ENCODE measurements around the gene PRPF8. TPM values are rescaled to one million over a fixed set of nuclear protein-coding genes. Genes with fewer than 3 reads are reported as not detected.

PRPF8 gene
- total and polyA plus RNA-seq, 2 of the 13 experiments (the other 11 are each of a cell fraction or from before 2014, with no cell fraction given): 112 to 179 TPM

- no peak for TF ChIP-seq SKIL (CRISPR knock-in tag; IDR thresholded peaks at IDR 0.05; ENCODE audit: borderline replicate concordance)
- peak; percentile 95 for TF ChIP-seq GABPB1 (CRISPR knock-in tag; IDR thresholded peaks at IDR 0.05)
- TF ChIP-seq CREB3 (CRISPR knock-in tag; IDR thresholded peaks at IDR 0.05): no peak
- TF ChIP-seq, protein P1, sequence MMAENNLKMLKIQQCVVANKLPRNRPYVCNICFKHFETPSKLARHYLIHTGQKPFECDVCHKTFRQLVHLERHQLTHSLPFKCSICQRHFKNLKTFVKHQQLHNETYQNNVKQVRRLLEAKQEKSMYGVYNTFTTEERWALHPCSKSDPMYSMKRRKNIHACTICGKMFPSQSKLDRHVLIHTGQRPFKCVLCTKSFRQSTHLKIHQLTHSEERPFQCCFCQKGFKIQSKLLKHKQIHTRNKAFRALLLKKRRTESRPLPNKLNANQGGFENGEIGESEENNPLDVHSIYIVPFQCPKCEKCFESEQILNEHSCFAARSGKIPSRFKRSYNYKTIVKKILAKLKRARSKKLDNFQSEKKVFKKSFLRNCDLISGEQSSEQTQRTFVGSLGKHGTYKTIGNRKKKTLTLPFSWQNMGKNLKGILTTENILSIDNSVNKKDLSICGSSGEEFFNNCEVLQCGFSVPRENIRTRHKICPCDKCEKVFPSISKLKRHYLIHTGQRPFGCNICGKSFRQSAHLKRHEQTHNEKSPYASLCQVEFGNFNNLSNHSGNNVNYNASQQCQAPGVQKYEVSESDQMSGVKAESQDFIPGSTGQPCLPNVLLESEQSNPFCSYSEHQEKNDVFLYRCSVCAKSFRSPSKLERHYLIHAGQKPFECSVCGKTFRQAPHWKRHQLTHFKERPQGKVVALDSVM (CRISPR knock-in tag; IDR thresholded peaks at IDR 0.05): 0 out of 2 replicates have a peak, but pooled peaks have one; percentile 25
- TF ChIP-seq HNF4G (IDR thresholded peaks at IDR 0.05; ENCODE audit: borderline replicate concordance, low read depth, low read length): 0 out of 2 replicates have a peak, but pooled peaks have one; percentile 2
- no peak for TF ChIP-seq HNF4G (CRISPR knock-in tag; IDR thresholded peaks at IDR 0.05; ENCODE audit: borderline replicate concordance, low read depth)
- peak; percentile 97 for TF ChIP-seq NAIF1 (CRISPR knock-in tag; IDR thresholded peaks at IDR 0.05; ENCODE audit: borderline replicate concordance)
- no peak; the same call in 1 of the 2 replicates for TF ChIP-seq PATZ1 (CRISPR knock-in tag; IDR thresholded peaks at IDR 0.05)
- no peak; the same call in 1 of the 2 replicates for TF ChIP-seq NKX3-1 (CRISPR knock-in tag; IDR thresholded peaks at IDR 0.05)
- no peak for TF ChIP-seq ZNF7 (CRISPR knock-in tag; IDR thresholded peaks at IDR 0.05)
- TF ChIP-seq SP140L (CRISPR knock-in tag; IDR thresholded peaks at IDR 0.05; ENCODE audit: borderline replicate concordance): no peak
- no peak; the same call in 1 of the 2 replicates for TF ChIP-seq SNAI1 (CRISPR knock-in tag; IDR thresholded peaks at IDR 0.05; ENCODE audit: borderline replicate concordance)
- TF ChIP-seq ZC3H13 (CRISPR knock-in tag; IDR thresholded peaks at IDR 0.05): no peak
- peak; percentile 44; the same call in 1 of the 2 replicates for TF ChIP-seq ZSCAN21 (CRISPR knock-in tag; IDR thresholded peaks at IDR 0.05; ENCODE audit: borderline replicate concordance)
- no peak for TF ChIP-seq NFIC (IDR thresholded peaks at IDR 0.05; ENCODE audit: low read length)
- TF ChIP-seq ZNF253 (CRISPR knock-in tag; IDR thresholded peaks at IDR 0.05; ENCODE audit: borderline replicate concordance): no peak
- TF ChIP-seq ZNF136 (CRISPR knock-in tag; IDR thresholded peaks at IDR 0.05; ENCODE audit: low read depth): no peak
- TF ChIP-seq ZMAT3 (CRISPR knock-in tag; conservative IDR thresholded peaks at IDR 0.05): peak; percentile 87
- TF ChIP-seq, protein P2, sequence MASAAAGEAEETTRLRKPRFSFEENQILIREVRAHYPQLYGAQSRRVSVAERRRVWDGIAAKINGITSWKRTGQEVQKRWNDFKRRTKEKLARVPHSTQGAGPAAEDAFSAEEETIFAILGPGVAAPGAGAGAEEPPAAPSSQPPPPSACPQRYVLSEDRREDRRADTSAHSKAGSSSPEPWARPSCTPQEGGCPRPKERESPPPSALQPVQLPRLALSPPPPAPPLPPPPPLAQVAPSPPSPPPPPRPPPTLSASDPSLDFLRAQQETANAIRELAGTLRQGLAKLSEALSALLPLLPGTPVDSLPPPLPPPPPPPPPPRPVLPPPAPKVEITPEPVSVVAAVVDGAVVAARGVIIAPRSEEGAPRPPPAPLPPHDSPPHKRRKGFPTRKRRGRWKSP (CRISPR knock-in tag; IDR thresholded peaks at IDR 0.05): peak; percentile 98
- 0 out of 2 replicates have a peak, but pooled peaks have one; percentile 25 for TF ChIP-seq ISL2 (CRISPR knock-in tag; IDR thresholded peaks at IDR 0.05)
Measured at GRCh38 chr17:1684378-1685189, at the start of gene PRPF8 (continued).
